Measurements from ENCODE around the gene LPO.

LPO gene

GRCh38 chr17:58207451-58207850 is 30.9 kb upstream of the LPO start:
- H3K9me3 ChIP-seq (ENCODE audit: control insufficient read depth, insufficient read depth, low read length), result no peaks in the 10 kb centered on the region
- H3K4me3 ChIP-seq (ENCODE audit: low read depth, low read length), result no peak overlapping the region
- H3K36me3 ChIP-seq (ENCODE audit: control insufficient read depth, insufficient read depth, low read length), result peaks cover 13% of the 10 kb centered on the region
- H3K27me3 ChIP-seq (ENCODE audit: control insufficient read depth, insufficient read depth, low read length), result no peaks in the 10 kb centered on the region
- no peak overlapping the region for H3K9ac ChIP-seq (ENCODE audit: low read depth, low read length)
- no peaks in the 10 kb centered on the region for H3K4me1 ChIP-seq (ENCODE audit: control insufficient read depth, insufficient read depth, low read length)

GRCh38 chr17:58208344-58208743 is 30.0 kb upstream of the LPO start:
- no peak overlapping the region for H3K9ac ChIP-seq (ENCODE audit: low read depth, low read length)
- peaks cover 14% of the 10 kb centered on the region for H3K36me3 ChIP-seq (ENCODE audit: control insufficient read depth, insufficient read depth, low read length)
- H3K4me1 ChIP-seq (ENCODE audit: control insufficient read depth, insufficient read depth, low read length), result no peaks in the 10 kb centered on the region
- no peaks in the 10 kb centered on the region for H3K9me3 ChIP-seq (ENCODE audit: control insufficient read depth, insufficient read depth, low read length)
- no peak overlapping the region for H3K4me3 ChIP-seq (ENCODE audit: low read depth, low read length)
- H3K27me3 ChIP-seq (ENCODE audit: control insufficient read depth, insufficient read depth, low read length), result no peaks in the 10 kb centered on the region

- Histone ChIP-seq H3K9me3 (ENCODE audit: control insufficient read depth, insufficient read depth, low read length) (no peaks in the 10 kb centered on the region), H3K36me3 (ENCODE audit: control insufficient read depth, insufficient read depth, low read length) (peaks cover 11% of the 10 kb centered on the region), H3K4me3 (ENCODE audit: low read depth, low read length) (no peak overlapping the region), H3K9ac (ENCODE audit: low read depth, low read length) (no peak overlapping the region), H3K4me1 (ENCODE audit: control insufficient read depth, insufficient read depth, low read length) (no peaks in the 10 kb centered on the region), H3K27me3 (ENCODE audit: control insufficient read depth, insufficient read depth, low read length) (no peaks in the 10 kb centered on the region)
These were observed 27.5 kb upstream of the LPO start for GRCh38 chr17:58210922-58211321.

GRCh38 chr17:58215685-58216084 is 22.7 kb upstream of the LPO start:
- Histone ChIP-seq H3K9ac (ENCODE audit: low read depth, low read length) (no peak overlapping the region), H3K9me3 (ENCODE audit: control insufficient read depth, insufficient read depth, low read length) (no peaks in the 10 kb centered on the region), H3K4me1 (ENCODE audit: control insufficient read depth, insufficient read depth, low read length) (no peaks in the 10 kb centered on the region), H3K4me3 (ENCODE audit: low read depth, low read length) (no peak overlapping the region), H3K27me3 (ENCODE audit: control insufficient read depth, insufficient read depth, low read length) (peaks cover 8% of the 10 kb centered on the region), H3K36me3 (ENCODE audit: control insufficient read depth, insufficient read depth, low read length) (peaks cover 6% of the 10 kb centered on the region)

GRCh38 chr17:58217766-58218165 is 20.6 kb upstream of the LPO start:
- peaks cover 8% of the 10 kb centered on the region for H3K27me3 ChIP-seq (ENCODE audit: control insufficient read depth, insufficient read depth, low read length)
- no peak overlapping the region for H3K9ac ChIP-seq (ENCODE audit: low read depth, low read length)
- no peaks in the 10 kb centered on the region for H3K4me1 ChIP-seq (ENCODE audit: control insufficient read depth, insufficient read depth, low read length)
- no peaks in the 10 kb centered on the region for H3K36me3 ChIP-seq (ENCODE audit: control insufficient read depth, insufficient read depth, low read length)
- H3K9me3 ChIP-seq (ENCODE audit: control insufficient read depth, insufficient read depth, low read length), result no peaks in the 10 kb centered on the region
- H3K4me3 ChIP-seq (ENCODE audit: low read depth, low read length), result no peak overlapping the region

GRCh38 chr17:58219007-58219788 is 19.2 kb upstream of the LPO start, which contains the start of gene MKS1:
Gene MKS1 (minus strand): TSS chr17:58219255. CDS start chr17:58219230, 25 bp downstream.
- Histone ChIP-seq H3K4me1 (ENCODE audit: control insufficient read depth, insufficient read depth, low read length) (no peaks in the 10 kb centered on the region), H3K27me3 (ENCODE audit: control insufficient read depth, insufficient read depth, low read length) (peaks cover 8% of the 10 kb centered on the region), H3K9me3 (ENCODE audit: control insufficient read depth, insufficient read depth, low read length) (no peaks in the 10 kb centered on the region), H3K4me3 (ENCODE audit: low read depth, low read length) (peak within 1 kb of the TSS; percentile 93), H3K9ac (ENCODE audit: low read depth, low read length) (peak within 1 kb of the TSS; percentile 65), H3K36me3 (ENCODE audit: control insufficient read depth, insufficient read depth, low read length) (no peaks in the 10 kb centered on the region)

GRCh38 chr17:58219789-58220183 is 18.6 kb upstream of the LPO start:
- H3K9me3 ChIP-seq (ENCODE audit: control insufficient read depth, insufficient read depth, low read length), result no peaks in the 10 kb centered on the region
- H3K9ac ChIP-seq (ENCODE audit: low read depth, low read length), result no peak overlapping the region
- no peaks in the 10 kb centered on the region for H3K4me1 ChIP-seq (ENCODE audit: control insufficient read depth, insufficient read depth, low read length)
- H3K4me3 ChIP-seq (ENCODE audit: low read depth, low read length), result peak overlapping the region; percentile 93
- peaks cover 8% of the 10 kb centered on the region for H3K27me3 ChIP-seq (ENCODE audit: control insufficient read depth, insufficient read depth, low read length)
- H3K36me3 ChIP-seq (ENCODE audit: control insufficient read depth, insufficient read depth, low read length), result no peaks in the 10 kb centered on the region

- no peak overlapping the region for H3K9ac ChIP-seq (ENCODE audit: low read depth, low read length)
These were observed 14.1 kb upstream of the LPO start for GRCh38 chr17:58224315-58224714.

GRCh38 chr17:58227733-58228132 is 10.7 kb upstream of the LPO start:
- peaks cover 48% of the 10 kb centered on the region for H3K27me3 ChIP-seq (ENCODE audit: control insufficient read depth, insufficient read depth, low read length)
- no peak overlapping the region for H3K4me3 ChIP-seq (ENCODE audit: low read depth, low read length)
- H3K9me3 ChIP-seq (ENCODE audit: control insufficient read depth, insufficient read depth, low read length), result no peaks in the 10 kb centered on the region
- H3K4me1 ChIP-seq (ENCODE audit: control insufficient read depth, insufficient read depth, low read length), result peaks cover 6% of the 10 kb centered on the region
- no peaks in the 10 kb centered on the region for H3K36me3 ChIP-seq (ENCODE audit: control insufficient read depth, insufficient read depth, low read length)
- no peak overlapping the region for H3K9ac ChIP-seq (ENCODE audit: low read depth, low read length)

More at GRCh38 chr17:58224315-58224714, 14.1 kb upstream of the LPO start:
- Histone ChIP-seq H3K4me3 (ENCODE audit: low read depth, low read length) (no peak overlapping the region), H3K4me1 (ENCODE audit: control insufficient read depth, insufficient read depth, low read length) (peaks cover 6% of the 10 kb centered on the region), H3K27me3 (ENCODE audit: control insufficient read depth, insufficient read depth, low read length) (peaks cover 32% of the 10 kb centered on the region), H3K9me3 (ENCODE audit: control insufficient read depth, insufficient read depth, low read length) (no peaks in the 10 kb centered on the region), H3K36me3 (ENCODE audit: control insufficient read depth, insufficient read depth, low read length) (no peaks in the 10 kb centered on the region)

GRCh38 chr17:58228679-58229078 is 9.7 kb upstream of the LPO start:
- H3K36me3 ChIP-seq (ENCODE audit: control insufficient read depth, insufficient read depth, low read length), result no peaks in the 10 kb centered on the region
- no peaks in the 10 kb centered on the region for H3K9me3 ChIP-seq (ENCODE audit: control insufficient read depth, insufficient read depth, low read length)
- no peak overlapping the region for H3K4me3 ChIP-seq (ENCODE audit: low read depth, low read length)
- H3K4me1 ChIP-seq (ENCODE audit: control insufficient read depth, insufficient read depth, low read length), result peaks cover 6% of the 10 kb centered on the region
- no peak overlapping the region for H3K9ac ChIP-seq (ENCODE audit: low read depth, low read length)
- H3K27me3 ChIP-seq (ENCODE audit: control insufficient read depth, insufficient read depth, low read length), result peaks cover 52% of the 10 kb centered on the region

GRCh38 chr17:58229384-58229783 is 9.0 kb upstream of the LPO start:
- Histone ChIP-seq H3K9ac (ENCODE audit: low read depth, low read length) (no peak overlapping the region), H3K27me3 (ENCODE audit: control insufficient read depth, insufficient read depth, low read length) (peaks cover 57% of the 10 kb centered on the region), H3K36me3 (ENCODE audit: control insufficient read depth, insufficient read depth, low read length) (no peaks in the 10 kb centered on the region), H3K4me3 (ENCODE audit: low read depth, low read length) (no peak overlapping the region), H3K4me1 (ENCODE audit: control insufficient read depth, insufficient read depth, low read length) (peaks cover 6% of the 10 kb centered on the region), H3K9me3 (ENCODE audit: control insufficient read depth, insufficient read depth, low read length) (no peaks in the 10 kb centered on the region)

- Histone ChIP-seq H3K9me3 (ENCODE audit: control insufficient read depth, insufficient read depth, low read length) (no peaks in the 10 kb centered on the region), H3K4me1 (ENCODE audit: control insufficient read depth, insufficient read depth, low read length) (peaks cover 6% of the 10 kb centered on the region), H3K27me3 (ENCODE audit: control insufficient read depth, insufficient read depth, low read length) (peaks cover 62% of the 10 kb centered on the region), H3K36me3 (ENCODE audit: control insufficient read depth, insufficient read depth, low read length) (no peaks in the 10 kb centered on the region), H3K9ac (ENCODE audit: low read depth, low read length) (no peak overlapping the region), H3K4me3 (ENCODE audit: low read depth, low read length) (no peak overlapping the region)
These were observed 8.5 kb upstream of the LPO start for GRCh38 chr17:58229881-58230280.

All from iPS-15b (cell line).